NCI-H1694 (cell line): Measurements from ENCODE around the gene TPCN2.

Source experiments
- DNase-seq: peaks from one replicate; lab custom pipeline; 2025; lab: John Stamatoyannopoulos, UW

Gene TPCN2

DNA sequence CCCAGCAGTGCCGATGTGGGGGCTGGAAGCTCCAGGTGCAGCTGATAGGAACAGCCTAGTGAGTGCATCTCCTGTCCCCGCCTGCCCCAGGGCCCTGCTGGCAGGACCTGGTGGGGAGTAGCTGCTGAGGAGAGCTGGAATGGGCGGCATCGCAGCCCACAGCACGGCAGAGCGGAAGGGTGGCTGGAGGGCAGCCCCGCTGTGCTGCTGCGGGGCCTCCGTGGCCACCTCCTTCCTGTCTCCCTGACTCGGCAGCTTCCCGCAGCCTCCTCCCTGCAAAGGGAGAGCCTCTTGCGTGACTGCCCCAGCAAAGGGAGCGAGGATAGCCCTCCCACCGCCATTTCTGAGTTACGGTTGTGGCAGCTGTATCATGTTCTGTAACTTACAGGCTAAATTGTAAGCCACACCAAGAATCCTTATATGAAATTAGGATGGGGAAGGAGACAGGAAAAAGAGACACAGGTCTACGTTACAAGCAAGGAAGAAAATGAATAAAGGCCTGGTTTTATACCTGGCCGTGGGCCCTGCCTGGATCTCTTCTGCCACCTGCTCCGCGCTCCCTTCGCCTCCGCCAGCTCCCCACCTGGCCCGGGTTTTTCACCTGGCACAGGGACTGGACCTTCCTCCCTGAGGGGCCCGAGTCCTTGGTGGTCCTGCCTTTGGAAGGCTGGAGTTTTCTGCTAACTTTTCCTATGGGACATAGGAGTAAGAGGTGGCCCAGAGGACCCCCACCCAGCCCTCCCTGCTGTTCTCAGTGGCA lies 10.0 kb downstream of the TPCN2 start:
- DNase-seq: no peak

DNA sequence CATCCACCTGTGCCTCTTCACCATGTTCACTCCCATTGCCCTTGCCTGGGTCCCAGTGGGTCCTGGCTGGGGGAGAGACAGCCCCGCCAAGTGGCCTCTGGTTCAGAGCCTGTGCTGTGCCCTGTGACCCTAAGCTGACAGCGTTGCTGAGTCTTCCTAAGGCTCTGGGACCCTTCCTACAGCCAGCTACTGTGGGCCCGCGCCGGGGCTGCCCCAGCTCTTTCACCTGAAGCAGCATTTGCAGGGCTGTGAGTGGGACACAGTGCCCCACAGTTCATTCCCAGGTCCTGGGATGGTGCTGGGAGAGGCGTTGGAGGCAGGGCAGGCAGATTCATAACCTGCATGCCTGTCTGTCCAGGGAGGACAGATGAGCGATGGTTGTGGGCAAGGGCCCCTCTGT lies 10.7 kb downstream of the TPCN2 start:
- no peak for DNase-seq

DNA sequence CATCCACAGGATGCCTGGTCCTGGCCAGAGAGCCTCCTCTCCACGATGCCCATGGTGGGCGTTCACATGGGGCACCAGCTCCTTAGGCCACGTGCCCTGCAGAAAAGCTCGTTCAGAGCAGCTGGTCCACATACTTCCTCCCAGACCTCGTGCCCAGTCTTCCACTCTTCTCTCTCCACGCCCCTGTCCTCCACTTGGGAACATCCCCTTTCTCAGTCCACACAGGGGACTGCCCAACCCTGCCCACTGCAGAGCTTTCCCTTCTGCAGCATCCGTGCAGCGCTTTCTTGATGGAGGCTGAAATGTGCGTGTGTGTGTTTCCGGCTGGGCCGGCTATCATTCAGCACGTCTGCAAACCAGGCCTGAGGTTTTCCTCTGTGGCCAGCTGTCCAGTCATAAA lies 11.3 kb downstream of the TPCN2 start:
- no peak for DNase-seq

DNA sequence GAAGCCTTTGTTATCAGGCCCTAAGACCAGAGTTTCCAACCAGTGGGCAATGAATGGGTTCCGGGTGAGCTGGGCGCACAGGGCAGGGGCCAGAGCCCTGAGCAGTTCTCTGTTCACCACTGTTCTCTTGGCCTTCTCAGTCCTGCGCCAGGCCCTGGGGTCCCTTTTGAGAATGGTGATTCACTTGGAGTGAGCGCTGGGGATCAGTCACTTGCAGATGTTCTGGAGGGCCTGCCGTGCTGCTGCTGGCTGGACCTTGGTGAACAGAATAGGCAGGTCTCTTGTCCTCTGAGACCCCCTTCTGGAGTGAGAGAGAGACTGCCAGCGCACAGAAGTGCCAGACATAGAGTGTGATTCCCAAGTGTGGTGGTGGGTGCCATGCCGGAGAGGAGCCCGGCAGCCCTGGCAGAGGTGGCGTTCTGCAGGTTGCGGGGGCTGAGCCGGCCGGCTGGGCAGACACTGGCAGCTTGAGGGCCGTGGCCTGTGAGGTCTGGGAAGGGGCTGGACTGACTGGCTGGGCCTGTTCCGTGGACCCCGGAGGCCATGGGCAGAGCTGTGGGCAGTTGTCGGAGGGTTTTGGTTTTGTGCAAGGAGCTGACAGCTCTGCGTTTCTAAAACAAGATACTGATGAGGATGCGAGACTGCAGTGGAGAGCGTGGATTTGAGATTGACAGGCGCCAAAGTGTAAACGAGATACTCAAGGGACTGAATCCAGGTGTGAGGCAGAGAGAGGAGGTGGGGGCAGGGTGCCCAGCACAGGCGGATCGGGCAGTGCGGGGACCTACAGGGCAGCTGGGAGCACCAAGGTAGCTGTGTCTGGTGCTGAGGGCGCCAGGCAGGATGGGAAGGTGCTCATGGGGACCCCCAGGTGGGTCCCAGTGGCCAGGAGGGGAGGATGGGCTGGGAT lies 12.3 kb downstream of the TPCN2 start:
- no peak for DNase-seq

DNA sequence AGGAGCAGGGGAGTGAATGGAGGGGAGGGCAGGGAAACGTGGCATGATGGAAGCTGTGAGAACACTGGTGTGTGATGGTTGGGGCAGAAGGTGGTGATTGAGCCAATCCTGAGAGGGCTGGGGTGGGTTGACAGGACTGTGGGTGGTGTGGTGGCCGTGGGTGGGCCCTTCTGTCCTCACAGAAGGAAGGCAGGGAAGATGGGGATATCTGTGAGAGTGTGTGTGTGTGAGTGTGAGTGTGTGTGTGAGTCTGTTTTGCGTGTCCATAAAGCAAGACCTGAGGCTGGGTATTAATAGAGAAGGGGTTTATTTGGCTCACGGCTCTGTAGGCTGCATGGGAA lies 13.0 kb downstream of the TPCN2 start:
- no peak for DNase-seq

DNA sequence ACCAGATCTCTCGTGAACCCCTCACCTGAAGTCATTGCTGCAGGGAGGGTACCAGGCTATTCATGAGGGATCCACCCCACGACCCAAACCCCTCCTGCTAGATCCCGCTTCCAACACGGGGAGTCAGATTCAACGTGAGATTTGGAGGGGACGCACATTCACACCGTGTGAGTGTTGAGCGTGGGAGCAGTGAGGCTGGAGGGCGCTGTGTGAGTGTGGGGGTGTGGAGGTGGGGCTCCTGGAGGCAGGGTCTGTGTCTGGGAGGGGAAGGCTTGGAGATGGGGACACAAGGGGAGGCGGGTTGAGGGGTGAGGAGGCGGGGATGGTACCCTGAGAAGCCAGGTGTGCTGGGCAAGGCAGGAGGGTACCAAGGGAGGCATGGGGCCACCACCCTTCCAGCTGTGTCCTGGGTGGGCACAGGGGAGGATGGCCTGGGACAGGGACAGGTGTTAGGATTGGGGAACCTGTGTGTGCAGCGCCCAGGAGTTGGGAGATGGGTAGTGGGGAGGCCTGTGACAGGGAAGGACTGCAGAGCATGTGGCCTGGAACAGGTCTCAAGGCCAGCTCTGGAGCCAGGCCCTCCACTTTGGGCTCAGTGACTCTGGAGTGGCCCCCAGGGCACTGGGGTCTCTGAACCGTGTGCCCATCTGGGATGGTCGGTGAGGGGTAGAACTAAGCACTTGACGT lies 13.6 kb downstream of the TPCN2 start:
- no peak for DNase-seq

DNA sequence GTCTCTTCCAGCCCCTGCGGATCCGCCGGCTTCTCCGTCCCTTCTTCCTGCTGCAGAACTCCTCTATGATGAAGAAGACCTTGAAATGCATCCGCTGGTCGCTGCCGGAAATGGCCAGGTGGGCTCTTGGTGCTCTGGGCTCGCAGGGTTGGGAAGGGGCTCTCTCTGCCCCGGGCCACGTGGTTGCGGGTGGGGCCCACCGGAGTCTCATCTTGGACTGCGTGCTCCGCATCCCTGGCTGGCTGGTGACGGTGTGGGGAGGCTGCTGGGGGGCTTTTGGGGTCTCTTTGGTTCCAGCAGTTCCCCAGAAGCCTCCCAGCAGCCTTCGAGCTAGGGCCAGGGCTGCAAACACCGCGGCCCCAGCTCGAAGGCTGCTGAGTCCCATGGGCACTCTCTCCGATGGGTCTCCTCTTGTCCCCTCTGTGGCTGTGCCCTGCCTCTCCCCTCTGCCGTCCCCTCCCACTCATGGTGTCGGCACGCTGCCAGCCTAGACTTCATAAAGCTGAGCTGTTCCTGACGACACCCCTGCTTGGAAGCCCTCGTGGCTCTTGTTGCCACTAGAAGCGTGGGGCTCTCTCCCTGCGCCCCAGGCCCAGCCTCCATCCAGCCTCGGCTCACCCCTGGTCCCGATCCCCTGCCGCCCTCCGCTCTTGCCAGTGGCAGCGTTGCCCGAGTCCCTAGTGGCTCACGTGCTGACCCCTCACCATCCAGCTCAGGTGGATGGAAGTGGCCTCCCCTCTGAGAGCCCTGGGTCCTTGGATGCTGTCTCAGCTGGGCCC lies 14.3 kb downstream of the TPCN2 start:
- DNase-seq: no peak

DNA sequence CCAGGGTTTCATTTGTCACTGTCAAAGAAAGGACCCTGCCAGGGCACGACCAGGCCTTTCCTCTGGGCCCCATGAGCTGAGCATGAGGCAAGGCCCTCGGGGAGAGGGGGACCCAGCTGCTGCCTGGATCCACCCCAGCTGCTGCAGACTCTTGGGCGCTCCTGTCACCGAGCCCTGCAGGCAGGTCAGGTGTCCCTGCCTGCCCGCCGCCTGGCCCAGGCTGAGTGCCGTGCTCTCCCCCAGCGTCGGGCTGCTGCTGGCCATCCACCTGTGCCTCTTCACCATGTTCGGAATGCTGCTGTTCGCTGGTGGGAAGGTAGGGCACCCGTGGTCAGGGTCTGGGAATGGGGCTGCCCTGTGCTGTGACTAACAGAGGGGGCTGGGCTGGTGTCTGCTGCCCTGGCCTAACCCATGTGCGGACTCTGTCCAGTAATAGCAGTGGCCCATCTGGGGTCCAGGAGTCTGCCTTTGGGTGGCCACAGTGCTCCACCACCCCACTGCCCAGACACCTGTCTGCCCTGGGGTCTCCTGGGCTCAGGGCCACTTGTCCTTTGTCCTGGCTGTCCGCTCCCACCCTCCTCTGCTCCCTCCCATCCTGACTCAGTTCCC lies 15.0 kb downstream of the TPCN2 start:
- DNase-seq: no peak

DNA sequence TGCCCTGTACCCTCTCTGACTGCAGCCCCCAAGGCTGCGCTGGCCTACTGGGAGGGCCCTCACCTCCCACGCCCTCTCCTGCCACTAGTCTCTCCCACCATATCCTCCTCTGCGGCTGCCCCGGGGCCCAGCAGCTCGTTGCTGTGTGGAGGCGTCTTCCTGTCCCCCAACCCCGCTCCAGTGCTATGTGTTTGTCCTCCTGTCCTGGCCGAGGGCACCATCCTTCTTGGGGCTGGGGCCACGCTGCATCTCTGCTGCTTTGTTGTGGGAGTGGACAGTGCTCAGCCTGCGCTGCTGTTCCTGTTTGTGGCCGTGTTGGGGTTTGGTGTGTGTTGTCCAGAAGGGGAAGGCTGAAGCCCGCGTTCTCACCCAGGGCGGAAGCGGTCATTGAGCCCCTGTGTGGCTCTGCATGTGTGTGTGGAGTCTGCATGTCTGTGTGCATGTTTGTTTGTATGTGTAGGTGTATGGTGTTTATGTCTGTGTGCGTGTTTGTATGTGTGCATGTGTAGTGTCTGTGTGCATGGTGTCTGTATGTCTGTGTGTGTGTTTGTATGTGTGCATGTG lies 15.7 kb downstream of the TPCN2 start:
- DNase-seq: no peak

DNA sequence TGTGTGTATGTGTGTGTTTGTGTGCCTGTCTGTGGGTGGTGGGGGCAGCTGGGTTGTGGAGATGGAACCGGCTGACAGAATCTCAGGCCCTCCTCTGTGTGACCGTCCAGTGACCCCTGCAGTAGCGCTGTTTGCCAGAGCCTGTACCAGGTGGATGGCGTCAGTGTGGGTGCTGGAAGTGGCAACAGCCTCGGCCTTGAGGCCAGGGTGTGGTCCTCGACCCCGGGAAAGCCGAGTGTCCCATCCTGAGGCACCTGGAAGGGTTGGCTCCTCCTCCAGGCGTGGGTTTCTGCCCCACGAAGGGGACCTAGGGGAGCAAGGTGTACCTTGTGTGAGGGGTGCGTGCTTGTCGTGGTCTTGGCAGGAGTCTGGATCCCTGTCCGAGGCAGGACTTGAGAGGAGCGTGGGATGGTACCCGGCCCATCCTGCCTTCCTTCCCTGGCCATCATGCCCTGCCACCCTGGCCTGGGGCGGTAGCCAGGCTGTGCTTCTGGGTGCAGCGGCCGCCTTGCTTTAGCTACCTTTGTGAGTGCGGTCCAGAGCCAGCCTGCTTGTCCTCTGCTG lies 16.5 kb downstream of the TPCN2 start:
- DNase-seq: no peak

DNA sequence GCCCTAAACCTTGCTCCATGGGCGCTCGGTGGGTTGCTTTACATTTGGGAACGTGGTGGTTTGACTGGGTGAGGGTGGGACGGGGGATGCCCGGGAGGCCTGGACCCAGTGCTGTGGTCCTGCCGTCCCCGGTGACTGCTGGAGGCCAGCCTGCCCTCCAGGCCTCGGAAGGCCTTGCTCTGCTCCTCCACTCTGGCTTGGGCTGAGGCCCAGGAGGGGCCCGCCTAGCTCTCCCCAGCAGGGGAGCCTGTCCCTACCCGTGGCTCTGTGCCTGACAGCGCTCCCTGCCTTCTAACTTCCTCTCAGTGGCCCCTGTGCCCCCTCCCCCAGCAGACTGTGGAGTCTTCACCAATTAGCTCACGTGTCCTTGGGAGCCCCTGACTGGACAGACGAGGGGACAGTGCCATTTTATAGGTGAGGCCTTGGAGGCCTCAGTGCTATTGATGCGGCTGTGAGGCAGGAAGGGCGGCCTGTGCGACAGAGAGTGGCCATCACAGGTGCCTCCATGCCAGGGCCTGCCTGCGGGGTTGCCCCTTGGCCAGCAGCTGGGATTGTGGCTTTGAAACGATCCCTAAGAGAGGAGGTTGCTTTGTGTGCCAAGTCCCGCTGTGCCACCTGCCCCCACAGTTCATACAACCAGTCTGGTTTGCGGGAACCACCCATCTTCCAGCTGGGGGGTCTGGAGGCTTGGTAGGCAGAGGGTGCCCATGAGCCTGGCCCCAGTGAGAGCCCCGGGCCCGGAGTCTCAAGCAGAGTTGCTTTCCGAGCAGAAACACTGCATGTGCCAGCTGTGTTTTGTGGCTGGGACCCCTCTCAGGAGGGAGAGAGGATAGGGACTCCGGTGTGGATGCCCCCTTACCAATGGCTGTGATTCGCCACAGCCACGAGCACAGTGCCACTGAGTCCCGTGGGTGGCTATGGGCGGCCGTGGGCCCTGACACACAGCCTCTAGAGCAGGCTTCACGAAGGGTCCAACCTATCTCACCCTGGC lies 17.7 kb downstream of the TPCN2 start:
- DNase-seq: no peak

DNA sequence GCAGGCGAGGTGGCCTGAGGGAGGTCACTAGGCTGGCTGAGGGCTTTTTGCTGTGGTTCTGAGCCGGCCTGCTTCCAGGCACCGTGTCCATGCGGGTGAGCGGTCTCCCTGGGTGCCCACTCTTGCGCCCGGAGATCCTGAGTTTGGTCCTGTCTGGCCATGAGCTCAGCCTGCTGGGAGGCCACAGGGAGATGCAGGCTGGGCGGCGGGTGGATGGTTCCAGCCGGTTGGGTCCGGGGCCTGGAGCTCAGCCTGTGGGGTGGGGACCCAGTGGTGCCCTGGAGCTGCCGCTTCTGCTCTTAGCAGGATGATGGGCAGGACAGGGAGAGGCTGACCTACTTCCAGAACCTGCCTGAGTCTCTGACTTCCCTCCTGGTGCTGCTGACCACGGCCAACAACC lies 18.5 kb downstream of the TPCN2 start:
- DNase-seq: no peak

DNA sequence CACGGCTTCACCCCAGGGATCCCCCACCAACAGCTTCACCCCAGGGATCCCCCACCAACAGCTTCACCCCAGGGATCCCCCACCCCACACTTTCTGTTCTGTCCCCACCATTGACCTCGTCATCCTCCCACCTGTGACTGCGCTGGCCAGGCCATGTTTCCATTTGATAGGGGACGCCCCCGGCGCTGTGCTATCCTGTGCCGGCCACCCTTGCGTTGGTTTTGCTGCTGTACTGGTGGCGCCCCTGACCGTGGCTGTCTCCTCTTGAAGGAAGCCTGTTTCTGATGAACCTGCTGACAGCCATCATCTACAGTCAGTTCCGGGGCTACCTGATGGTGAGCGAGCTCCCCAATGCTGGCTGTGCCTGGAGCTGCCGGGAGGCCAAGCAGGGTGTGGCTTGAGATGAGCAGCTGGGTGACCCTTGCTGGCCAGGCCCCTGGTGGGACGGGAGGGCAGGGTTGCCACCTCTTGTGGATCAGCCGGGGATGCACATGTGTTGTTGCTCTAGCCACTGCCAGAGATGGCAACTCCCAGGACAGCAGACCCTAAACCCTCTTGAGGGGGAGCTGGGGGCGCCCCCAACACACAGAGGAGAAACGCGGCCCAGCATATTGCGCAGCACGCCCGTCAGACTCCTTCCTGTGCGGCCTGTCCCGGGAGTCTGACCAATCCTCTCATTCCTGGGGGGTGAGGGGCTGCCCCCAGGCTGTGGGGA lies 22.5 kb downstream of the TPCN2 start:
- DNase-seq: no peak

DNA sequence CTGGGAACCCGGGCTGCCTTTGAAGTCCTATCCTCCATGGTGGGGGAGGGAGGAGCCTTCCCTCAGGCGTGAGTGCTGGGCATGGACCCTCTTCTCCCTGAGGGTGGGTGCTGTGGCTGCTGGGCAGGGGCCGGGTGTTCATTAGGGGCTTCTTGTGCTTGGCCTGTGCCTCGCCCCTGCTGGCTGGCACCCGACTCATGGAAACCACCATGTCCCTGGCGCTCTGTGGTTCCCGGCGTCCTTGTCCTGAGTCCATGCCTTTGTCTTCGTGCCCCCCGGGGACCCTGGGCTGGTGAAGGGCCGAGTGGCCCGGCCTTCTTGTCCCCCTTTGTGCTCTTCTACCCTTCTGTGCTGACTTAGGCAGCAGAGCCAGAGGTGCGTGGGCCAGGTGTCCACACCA lies 23.2 kb downstream of the TPCN2 start:
- DNase-seq: no peak

DNA sequence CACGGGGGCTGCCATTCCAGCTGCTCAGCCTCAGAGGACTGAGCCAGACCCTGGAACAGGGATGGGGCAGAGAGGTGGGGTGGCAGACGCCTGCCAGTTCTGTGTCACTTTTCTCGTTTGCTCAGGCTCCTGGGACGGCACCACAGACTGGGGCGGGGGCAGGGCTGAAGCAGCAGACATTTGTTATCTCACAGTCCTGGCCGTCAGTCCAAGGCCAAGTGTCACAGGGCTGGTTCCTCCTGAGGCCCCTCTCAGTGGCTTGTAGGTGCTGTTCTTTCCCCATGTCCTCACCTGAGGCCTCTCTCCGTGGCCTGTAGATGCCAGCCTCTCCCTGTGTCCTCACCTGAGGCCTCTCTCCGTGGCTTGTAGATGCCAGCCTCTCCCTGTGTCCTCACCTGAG lies 24.7 kb downstream of the TPCN2 start:
- DNase-seq: no peak

DNA sequence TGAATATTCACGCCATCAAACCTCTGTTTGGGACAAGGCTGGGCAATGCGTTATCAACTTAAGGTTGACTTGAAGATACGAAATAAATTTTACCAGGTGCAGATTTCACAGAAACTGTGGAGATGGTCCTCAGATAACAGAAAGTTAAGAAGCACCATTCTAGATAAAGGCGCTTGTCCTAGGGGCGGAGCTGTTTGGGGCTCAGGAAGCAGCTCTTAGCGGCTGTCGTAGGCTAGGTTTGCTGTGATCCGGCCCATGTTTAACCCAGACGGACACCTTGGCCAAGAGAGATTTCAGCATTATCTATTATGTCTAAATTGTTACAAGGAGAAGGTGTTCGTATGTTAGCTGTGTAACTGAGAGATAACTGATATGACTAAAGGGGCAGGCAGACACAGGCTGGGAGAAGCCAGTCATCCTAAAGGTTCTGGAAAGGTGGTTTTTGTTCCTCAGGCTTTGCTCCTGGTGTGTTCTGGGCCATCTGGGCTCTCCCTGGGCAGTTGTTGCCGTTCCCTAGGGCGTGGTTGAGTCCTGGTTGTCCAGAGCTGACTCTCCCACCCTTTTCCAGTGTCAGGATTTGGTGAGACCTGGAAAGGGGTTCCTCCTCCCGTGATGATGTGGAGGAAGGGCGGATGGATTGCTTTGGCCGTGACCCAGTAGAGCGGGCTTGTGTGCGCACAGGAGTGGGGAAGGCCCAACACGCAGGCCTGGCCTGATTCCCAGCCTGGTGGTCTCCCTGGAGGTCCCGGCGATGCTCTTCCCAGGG lies 25.8 kb downstream of the TPCN2 start:
- DNase-seq: no peak

DNA sequence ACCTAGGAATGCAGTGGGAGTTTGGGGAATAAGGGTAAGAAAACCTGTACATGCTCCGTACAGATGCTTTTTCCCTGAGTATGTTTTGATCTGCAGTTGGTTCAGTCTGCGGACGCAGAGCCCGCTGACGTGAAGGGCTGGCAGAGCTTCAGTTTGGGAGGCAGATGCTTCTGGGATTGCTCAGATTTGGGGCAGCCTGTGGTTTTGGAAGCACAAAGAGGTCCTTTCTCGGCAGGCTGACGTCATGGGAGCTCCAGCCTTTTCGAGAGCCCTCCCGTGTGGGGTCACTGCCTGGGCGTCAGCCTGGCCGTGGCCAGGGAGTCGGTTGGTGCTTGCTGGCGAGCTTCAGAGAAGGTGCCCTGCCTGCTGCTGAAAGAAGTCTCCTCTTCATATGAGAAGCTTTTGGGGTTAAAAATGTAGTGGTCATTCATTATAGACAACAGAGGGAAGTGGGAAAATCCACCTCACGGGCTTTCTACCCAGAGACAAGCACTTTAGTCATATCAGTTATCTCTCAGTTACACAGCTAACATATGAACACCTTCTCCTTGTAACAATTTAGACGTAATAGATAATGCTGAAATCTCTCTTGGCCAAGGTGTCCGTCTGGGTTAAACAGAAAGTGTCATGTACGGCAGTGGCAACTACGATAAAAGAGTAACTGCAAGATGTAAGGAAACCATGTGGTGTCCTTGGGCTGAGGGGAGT lies 26.8 kb downstream of the TPCN2 start:
- DNase-seq: no peak
